Smooth muscle cell (in vitro differentiated cells): ENCODE measurements around the gene RFXANK. TPM values are rescaled to one million over a fixed set of nuclear protein-coding genes. Genes with fewer than 3 reads are reported as not detected.

Experiments
- DNase-seq: peaks from one replicate; lab custom pipeline; 2025; ENCODE audit not compliant: unreplicated experiment; lab: John Stamatoyannopoulos, UW
- H2AFZ ChIP-seq: fragments of 200-600 bp; sonication (generic); 2 replicates; pipeline ENCODE4 v1.6.0; 2016; ENCODE audit warnings: antibody characterized with exemption, low read depth, mild to moderate bottlenecking
- H3F3A ChIP-seq: fragments of 200-600 bp; sonication (generic); 2 replicates; pipeline ENCODE4 v1.6.0; 2017; ENCODE audit warnings: antibody characterized with exemption, low read depth
- H3K27ac ChIP-seq: fragments of 200-600 bp; sonication (generic); 2 replicates; pipeline ENCODE4 v1.5.1; 2016; ENCODE audit warnings: low read depth, mild to moderate bottlenecking
- H3K27me3 ChIP-seq: fragments of 200-600 bp; sonication (generic); 2 replicates; pipeline ENCODE4 v1.6.1; 2016; ENCODE audit warnings: low read depth, mild to moderate bottlenecking
- H3K36me3 ChIP-seq: fragments of 200-600 bp; sonication (generic); 2 replicates; pipeline ENCODE4 v1.5.1; 2016; ENCODE audit warnings: low read depth
- H3K4me1 ChIP-seq: fragments of 200-600 bp; sonication (generic); 2 replicates; pipeline ENCODE4 v1.5.1; 2016; ENCODE audit warnings: low read depth
- H3K4me2 ChIP-seq: fragments of 200-600 bp; sonication (generic); 2 replicates; pipeline ENCODE4 v1.6.0; 2016; ENCODE audit warnings: mild to moderate bottlenecking
- H3K4me3 ChIP-seq: fragments of 200-600 bp; sonication (generic); 2 replicates; pipeline ENCODE4 v1.5.1; 2016; ENCODE audit warnings: mild to moderate bottlenecking
- H3K79me2 ChIP-seq: fragments of 200-600 bp; sonication (generic); 2 replicates; pipeline ENCODE4 v1.6.0; 2016; ENCODE audit warnings: low read depth, mild to moderate bottlenecking
- H3K9ac ChIP-seq: fragments of 200-600 bp; sonication (generic); 2 replicates; pipeline ENCODE4 v1.6.0; 2016; ENCODE audit warnings: low read depth
- H3K9me3 ChIP-seq: fragments of 200-600 bp; sonication (generic); replicated peaks from 2 replicates; pipeline ENCODE4 v1.5.1; 2016; ENCODE audit warnings: low read depth
- H4K20me1 ChIP-seq: fragments of 200-600 bp; sonication (generic); 2 replicates; pipeline ENCODE4 v1.6.0; 2016; ENCODE audit warnings: low read depth
- WGBS: methylation state at CpG from one replicate; pipeline ENCODE4 v1.1.7; 2016; ENCODE audit warnings: low lambda C conversion rate; 5-methylcytosine and 5-hydroxymethylcytosine counted together
- polyA plus RNA-seq: library from polyadenylated mRNA; unstranded; fragments of >200 nt; fragmentation: Nextera tagmentation; extraction: Ambion mirVana; gene quantifications from 2 replicates; pipeline ENCODE4 v1.2.1, GENCODE V29; 2016
- total RNA-seq: library from RNA; depleted of rRNA; stranded (reverse); fragments of >200 nt; gene quantifications from 2 replicates; pipeline ENCODE4 v1.2.3, GENCODE V29; 2014
- TF ChIP-seq, protein P1 (sequence below): fragments of 200-600 bp; sonication (generic); IDR thresholded peaks from 2 replicates; pipeline ENCODE4 v1.5.1; 2017; ENCODE audit warnings: borderline replicate concordance, mild to moderate bottlenecking, antibody characterized with exemption; ENCODE audit not compliant: insufficient read depth, poor library complexity, severe bottlenecking

The RFXANK gene
- total and polyA plus RNA-seq, 2 experiments from 2014 or later: 59.6 to 94.8 TPM

DNA sequence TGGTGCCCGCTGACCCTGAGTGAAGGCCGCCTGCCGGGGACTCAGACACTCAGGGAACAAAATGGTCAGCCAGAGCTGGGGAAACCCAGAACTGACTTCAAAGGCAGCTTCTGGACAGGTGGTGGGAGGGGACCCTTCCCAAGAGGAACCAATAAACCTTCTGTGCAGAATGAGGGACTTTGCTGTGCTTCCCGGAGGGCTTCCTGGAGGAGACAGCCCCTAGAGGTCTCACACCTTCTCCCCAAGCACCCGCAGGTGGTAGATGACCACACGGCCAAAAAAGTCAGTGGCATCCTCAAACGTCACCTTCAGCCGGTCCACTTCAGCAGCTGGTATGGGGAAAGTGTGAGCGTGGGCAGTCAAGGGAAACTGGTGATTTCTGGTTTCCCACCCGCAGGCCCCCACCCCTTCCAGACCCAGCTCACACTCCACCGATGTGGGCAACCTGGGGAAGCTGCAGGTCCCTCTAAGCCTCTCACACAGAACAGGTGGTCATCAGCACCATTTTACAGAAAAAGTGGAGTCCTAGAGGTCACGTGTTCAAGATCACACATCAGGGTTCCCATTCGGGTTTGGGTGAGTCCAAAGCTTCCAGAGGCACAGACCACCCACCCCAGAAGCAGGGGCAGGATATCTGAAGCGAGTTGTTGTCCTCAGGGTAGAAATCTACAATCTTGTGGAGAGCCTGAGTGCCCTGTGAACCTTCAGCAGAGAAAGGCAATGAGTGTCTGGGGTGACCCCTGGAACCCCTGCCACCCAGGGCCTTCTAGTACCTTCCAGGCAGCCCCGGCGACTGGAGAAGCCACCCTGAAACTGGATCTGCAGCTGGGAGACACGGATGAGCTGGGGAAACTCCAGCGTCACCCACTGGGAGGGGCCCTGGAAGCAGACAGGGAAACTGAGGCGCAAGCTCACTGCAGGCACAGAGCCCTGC lies 9.9 kb downstream of the RFXANK start:
- Histone ChIP-seq H3K9ac (no peak overlapping the region), H3K36me3 (no peaks in the 10 kb centered on the region), H3K27ac (no peak overlapping the region), H3K9me3 (no peaks in the 10 kb centered on the region), H4K20me1 (no peaks in the 10 kb centered on the region), H2AFZ (no peak overlapping the region), H3K27me3 (no peaks in the 10 kb centered on the region), H3F3A (no peaks in the 10 kb centered on the region), H3K4me3 (peak overlapping the region; percentile 76), H3K79me2 (no peaks in the 10 kb centered on the region), H3K4me1 (peaks cover 7% of the 10 kb centered on the region), H3K4me2 (peak overlapping the region; percentile 93)
- DNase-seq: no peak
- 87% methylated on average over 19 of the region's 19 CpGs for WGBS
- TF ChIP-seq, protein P1, sequence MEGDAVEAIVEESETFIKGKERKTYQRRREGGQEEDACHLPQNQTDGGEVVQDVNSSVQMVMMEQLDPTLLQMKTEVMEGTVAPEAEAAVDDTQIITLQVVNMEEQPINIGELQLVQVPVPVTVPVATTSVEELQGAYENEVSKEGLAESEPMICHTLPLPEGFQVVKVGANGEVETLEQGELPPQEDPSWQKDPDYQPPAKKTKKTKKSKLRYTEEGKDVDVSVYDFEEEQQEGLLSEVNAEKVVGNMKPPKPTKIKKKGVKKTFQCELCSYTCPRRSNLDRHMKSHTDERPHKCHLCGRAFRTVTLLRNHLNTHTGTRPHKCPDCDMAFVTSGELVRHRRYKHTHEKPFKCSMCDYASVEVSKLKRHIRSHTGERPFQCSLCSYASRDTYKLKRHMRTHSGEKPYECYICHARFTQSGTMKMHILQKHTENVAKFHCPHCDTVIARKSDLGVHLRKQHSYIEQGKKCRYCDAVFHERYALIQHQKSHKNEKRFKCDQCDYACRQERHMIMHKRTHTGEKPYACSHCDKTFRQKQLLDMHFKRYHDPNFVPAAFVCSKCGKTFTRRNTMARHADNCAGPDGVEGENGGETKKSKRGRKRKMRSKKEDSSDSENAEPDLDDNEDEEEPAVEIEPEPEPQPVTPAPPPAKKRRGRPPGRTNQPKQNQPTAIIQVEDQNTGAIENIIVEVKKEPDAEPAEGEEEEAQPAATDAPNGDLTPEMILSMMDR: no peak

DNA sequence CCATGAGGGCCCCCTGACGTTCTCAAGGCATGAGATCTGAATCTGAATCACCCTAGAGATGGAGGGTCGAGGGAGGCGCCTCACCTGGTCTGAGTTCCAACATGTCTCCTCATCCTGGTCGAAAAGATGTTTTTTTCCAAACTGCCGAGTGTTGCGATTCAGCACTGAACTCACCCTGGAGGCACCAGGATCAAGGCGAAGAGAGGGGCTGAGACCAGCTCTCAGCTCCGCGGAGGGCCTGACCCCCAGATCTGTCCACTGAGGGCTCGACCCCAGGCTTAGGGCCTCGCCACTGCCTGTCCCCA lies 10.6 kb downstream of the RFXANK start:
- WGBS: 22% methylated on average over 11 of the region's 11 CpGs
- peak overlapping the region; percentile 76 for H3K4me3 ChIP-seq
- no peaks in the 10 kb centered on the region for H3K27me3 ChIP-seq
- H3K79me2 ChIP-seq: no peaks in the 10 kb centered on the region
- H2AFZ ChIP-seq: peak overlapping the region; percentile 40
- H3K36me3 ChIP-seq: no peaks in the 10 kb centered on the region
- peak overlapping the region; percentile 53 for H3K9ac ChIP-seq
- peak overlapping the region; percentile 43 for H3K27ac ChIP-seq
- TF ChIP-seq, protein P1: no peak
- no peaks in the 10 kb centered on the region for H4K20me1 ChIP-seq
- no peak for DNase-seq
- no peaks in the 10 kb centered on the region for H3K9me3 ChIP-seq
- peak overlapping the region; percentile 93 for H3K4me2 ChIP-seq
- H3K4me1 ChIP-seq: peaks cover 7% of the 10 kb centered on the region
- H3F3A ChIP-seq: no peaks in the 10 kb centered on the region

DNA sequence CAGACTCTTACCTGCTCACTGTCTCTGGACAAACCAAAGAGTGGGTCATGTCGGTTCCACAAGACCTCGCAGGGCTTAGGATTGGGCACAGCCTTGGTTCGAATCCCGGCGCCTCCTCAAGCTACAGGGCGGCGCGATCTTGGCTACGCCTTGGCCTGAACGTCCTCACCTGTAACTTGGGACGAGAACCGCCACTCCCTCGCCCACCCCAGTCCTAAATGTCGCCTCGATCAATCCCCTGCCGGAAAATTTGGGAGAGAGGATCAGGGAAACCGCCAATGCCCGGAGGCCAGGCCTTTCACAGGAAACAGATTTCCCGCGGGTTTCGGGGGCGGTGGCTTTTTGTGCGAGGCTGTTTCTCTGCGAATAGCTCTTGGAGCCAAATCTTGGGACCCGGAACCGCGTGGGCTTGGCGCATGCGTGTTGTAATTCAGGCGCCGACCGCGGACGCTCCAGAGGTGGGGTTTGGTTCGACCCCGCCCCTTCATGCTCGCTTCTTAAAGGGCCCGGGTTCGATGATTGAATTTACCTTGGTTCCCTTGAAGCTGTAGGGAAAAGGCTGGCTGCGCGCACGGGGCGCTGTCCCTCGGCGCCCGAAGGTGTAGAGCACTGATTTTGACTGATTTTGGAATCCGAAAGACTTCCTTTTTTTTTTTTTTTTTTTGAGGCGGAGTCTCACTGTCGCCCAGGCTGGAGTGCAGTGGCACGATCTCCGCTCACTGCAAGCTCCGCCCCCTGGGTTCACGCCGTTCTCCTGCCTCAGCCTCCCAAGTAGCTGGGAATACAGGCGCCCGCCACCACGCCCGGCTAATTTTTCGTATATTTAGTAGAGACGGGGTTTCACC lies 11.2 kb downstream of the RFXANK start, which contains the start of gene NR2C2AP:
Gene NR2C2AP (minus strand): TSS at position 403 of the 845 bp plus-strand sequence. CDS start 354 bp downstream, at position 49.
- Histone ChIP-seq H3K36me3 (no peaks in the 10 kb centered on the region), H3K9me3 (no peaks in the 10 kb centered on the region), H3K4me2 (peak within 1 kb of the TSS; percentile 93), H4K20me1 (no peaks in the 10 kb centered on the region), H3K79me2 (no peaks in the 10 kb centered on the region), H3F3A (no peaks in the 10 kb centered on the region), H3K9ac (peak within 1 kb of the TSS; percentile 53), H3K4me3 (peak within 1 kb of the TSS; percentile 76), H3K4me1 (peaks cover 7% of the 10 kb centered on the region), H3K27me3 (no peaks in the 10 kb centered on the region), H2AFZ (peak within 1 kb of the TSS; percentile 40), H3K27ac (peak within 1 kb of the TSS; percentile 43)
- TF ChIP-seq, protein P1: no peak
- DNase-seq: peak; percentile 40
- 9% methylated on average over 56 of the region's 60 CpGs for WGBS
